SK-N-SH treated with all-trans-retinoic acid at 6 μM for 48 hours (cell line): ENCODE measurements around the gene ASS1.

Experiments
- ATAC-seq: fragments of 200-7000 bp; cut with Tn5 transposase; 3 replicates; pipeline ENCODE4 v1.9.1; 2020; ENCODE audit warnings: mild to moderate bottlenecking, moderate library complexity
- BACH2 ChIP-seq: fragments of 250-450 bp; sonication (Bioruptor Pico); IDR thresholded peaks from 2 replicates; pipeline ENCODE4 v1.9.0; 2021; ENCODE audit warnings: mild to moderate bottlenecking, borderline replicate concordance
- CSDC2 ChIP-seq: fragments of 250-450 bp; sonication (Bioruptor Pico); IDR thresholded peaks from 2 replicates; pipeline ENCODE4 v1.5.0; 2020; ENCODE audit warnings: mild to moderate bottlenecking, moderate library complexity
- ESRRG ChIP-seq: fragments of 250-450 bp; sonication (Bioruptor Pico); IDR thresholded peaks from 2 replicates; pipeline ENCODE4 v1.6.1; 2021; ENCODE audit warnings: mild to moderate bottlenecking
- GLIS3 ChIP-seq: fragments of 250-450 bp; sonication (Bioruptor Pico); IDR thresholded peaks from 2 replicates; pipeline ENCODE4 v1.5.0; 2020; ENCODE audit warnings: mild to moderate bottlenecking, moderate library complexity
- OSR1 ChIP-seq: fragments of 250-450 bp; sonication (Bioruptor Pico); IDR thresholded peaks from 2 replicates; pipeline ENCODE4 v1.8.0; 2022; ENCODE audit warnings: moderate library complexity, mild to moderate bottlenecking, inconsistent platforms
- PPARA ChIP-seq: fragments of 250-450 bp; sonication (Bioruptor Pico); IDR thresholded peaks from 2 replicates; pipeline ENCODE4 v1.5.0; 2020; ENCODE audit warnings: mild to moderate bottlenecking, borderline replicate concordance
- RARB ChIP-seq: fragments of 250-450 bp; sonication (Bioruptor Pico); IDR thresholded peaks from 2 replicates; pipeline ENCODE4 v1.8.0; 2021; ENCODE audit warnings: mild to moderate bottlenecking, moderate library complexity
- SNAI2 ChIP-seq: fragments of 250-450 bp; sonication (Bioruptor Pico); IDR thresholded peaks from 2 replicates; pipeline ENCODE4 v1.5.0; 2020; ENCODE audit warnings: mild to moderate bottlenecking, moderate library complexity
- TCF4 ChIP-seq: fragments of 250-450 bp; sonication (Bioruptor Pico); IDR thresholded peaks from 2 replicates; pipeline ENCODE4 v1.8.0; 2021; ENCODE audit warnings: mild to moderate bottlenecking, moderate library complexity, borderline replicate concordance
- TOX ChIP-seq: fragments of 250-450 bp; sonication (Bioruptor Pico); IDR thresholded peaks from 2 replicates; pipeline ENCODE4 v1.8.0; 2021; ENCODE audit warnings: mild to moderate bottlenecking, moderate library complexity, borderline replicate concordance
- ZFP3 ChIP-seq: fragments of 250-450 bp; sonication (Bioruptor Pico); IDR thresholded peaks from 2 replicates; pipeline ENCODE4 v1.5.0; 2020; ENCODE audit warnings: mild to moderate bottlenecking, moderate library complexity
- ZFP30 ChIP-seq: fragments of 450-650 bp; formaldehyde crosslinking; IDR thresholded peaks from 2 replicates; pipeline ENCODE4 v1.5.0; 2022; ENCODE audit warnings: mild to moderate bottlenecking, moderate library complexity
- ZNF565 ChIP-seq: fragments of 450-650 bp; formaldehyde crosslinking; conservative IDR thresholded peaks from 2 replicates; pipeline ENCODE4 v1.5.0; 2020; ENCODE audit warnings: low read depth, mild to moderate bottlenecking, moderate library complexity
- TF ChIP-seq, protein P1 (sequence below): fragments of 250-450 bp; sonication (Bioruptor Pico); IDR thresholded peaks from 2 replicates; pipeline ENCODE4 v1.8.0; 2021; ENCODE audit warnings: low read depth, mild to moderate bottlenecking, moderate library complexity, borderline replicate concordance
- TF ChIP-seq, protein P2 (sequence below): fragments of 250-450 bp; sonication (Bioruptor Pico); IDR thresholded peaks from 2 replicates; pipeline ENCODE4 v1.5.1; 2021; ENCODE audit warnings: mild to moderate bottlenecking, moderate library complexity
- TF ChIP-seq, protein P3 (sequence below): fragments of 250-450 bp; sonication (Bioruptor Pico); IDR thresholded peaks from 2 replicates; pipeline ENCODE4 v1.5.1; 2020; ENCODE audit warnings: low read depth, mild to moderate bottlenecking, moderate library complexity
- TF ChIP-seq, protein P4 (sequence below): fragments of 250-450 bp; sonication (Bioruptor Pico); IDR thresholded peaks from 2 replicates; pipeline ENCODE4 v1.5.0; 2020; ENCODE audit warnings: mild to moderate bottlenecking, moderate library complexity

The ASS1 gene

DNA sequence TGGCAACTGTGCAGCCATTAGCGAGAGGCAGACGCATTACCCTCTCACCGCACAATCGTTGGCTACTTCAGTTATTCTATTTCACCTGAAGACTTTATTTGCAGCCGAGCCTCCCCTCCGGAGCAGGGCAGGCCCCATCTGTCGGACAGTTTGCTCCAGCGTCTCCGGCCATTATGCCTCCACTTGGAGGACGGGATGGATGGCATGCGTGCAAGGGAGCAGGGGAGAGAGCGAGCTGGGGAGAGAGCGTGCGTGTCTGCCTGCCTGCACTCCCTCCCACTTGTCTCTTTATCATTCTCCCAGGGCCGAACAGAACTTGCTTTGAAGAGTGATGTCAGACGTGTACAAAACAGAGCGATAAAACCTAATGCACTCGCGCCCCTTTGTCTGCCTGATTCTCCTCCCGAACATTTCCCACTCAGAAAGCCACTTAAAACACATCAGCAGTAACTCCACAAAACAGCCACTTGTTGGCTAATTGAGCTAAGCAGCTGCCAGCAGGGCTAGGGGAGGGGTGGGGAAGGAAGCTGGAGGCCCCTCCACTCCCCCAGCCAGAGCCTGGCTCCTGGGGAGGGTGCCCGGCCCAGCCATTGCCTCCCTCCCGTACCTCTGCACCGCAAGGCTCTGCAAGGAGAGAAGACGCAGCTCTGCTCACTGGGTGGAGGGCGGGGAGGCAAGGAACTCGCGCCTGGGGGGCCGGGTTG is 91.2 kb downstream of the ASS1 start:
- no peak for ATAC-seq
- TF ChIP-seq GLIS3 (CRISPR knock-in tag) (no peak), TCF4 (CRISPR knock-in tag) (no peak), BACH2 (no peak), RARB (CRISPR knock-in tag) (no peak), CSDC2 (no peak), ZFP3 (no peak), SNAI2 (CRISPR knock-in tag) (no peak), PPARA (CRISPR knock-in tag) (no peak), ZNF565 (no peak), ZFP30 (CRISPR knock-in tag) (no peak), OSR1 (CRISPR knock-in tag) (no peak)
- TF ChIP-seq, protein P1, sequence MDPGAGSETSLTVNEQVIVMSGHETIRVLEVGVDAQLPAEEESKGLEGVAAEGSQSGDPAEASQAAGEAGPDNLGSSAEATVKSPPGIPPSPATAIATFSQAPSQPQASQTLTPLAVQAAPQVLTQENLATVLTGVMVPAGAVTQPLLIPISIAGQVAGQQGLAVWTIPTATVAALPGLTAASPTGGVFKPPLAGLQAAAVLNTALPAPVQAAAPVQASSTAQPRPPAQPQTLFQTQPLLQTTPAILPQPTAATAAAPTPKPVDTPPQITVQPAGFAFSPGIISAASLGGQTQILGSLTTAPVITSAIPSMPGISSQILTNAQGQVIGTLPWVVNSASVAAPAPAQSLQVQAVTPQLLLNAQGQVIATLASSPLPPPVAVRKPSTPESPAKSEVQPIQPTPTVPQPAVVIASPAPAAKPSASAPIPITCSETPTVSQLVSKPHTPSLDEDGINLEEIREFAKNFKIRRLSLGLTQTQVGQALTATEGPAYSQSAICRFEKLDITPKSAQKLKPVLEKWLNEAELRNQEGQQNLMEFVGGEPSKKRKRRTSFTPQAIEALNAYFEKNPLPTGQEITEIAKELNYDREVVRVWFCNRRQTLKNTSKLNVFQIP: no peak
- TF ChIP-seq, protein P2, sequence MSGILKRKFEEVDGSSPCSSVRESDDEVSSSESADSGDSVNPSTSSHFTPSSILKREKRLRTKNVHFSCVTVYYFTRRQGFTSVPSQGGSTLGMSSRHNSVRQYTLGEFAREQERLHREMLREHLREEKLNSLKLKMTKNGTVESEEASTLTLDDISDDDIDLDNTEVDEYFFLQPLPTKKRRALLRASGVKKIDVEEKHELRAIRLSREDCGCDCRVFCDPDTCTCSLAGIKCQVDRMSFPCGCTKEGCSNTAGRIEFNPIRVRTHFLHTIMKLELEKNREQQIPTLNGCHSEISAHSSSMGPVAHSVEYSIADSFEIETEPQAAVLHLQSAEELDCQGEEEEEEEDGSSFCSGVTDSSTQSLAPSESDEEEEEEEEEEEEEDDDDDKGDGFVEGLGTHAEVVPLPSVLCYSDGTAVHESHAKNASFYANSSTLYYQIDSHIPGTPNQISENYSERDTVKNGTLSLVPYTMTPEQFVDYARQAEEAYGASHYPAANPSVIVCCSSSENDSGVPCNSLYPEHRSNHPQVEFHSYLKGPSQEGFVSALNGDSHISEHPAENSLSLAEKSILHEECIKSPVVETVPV (CRISPR knock-in tag): no peak
- TF ChIP-seq, protein P3, sequence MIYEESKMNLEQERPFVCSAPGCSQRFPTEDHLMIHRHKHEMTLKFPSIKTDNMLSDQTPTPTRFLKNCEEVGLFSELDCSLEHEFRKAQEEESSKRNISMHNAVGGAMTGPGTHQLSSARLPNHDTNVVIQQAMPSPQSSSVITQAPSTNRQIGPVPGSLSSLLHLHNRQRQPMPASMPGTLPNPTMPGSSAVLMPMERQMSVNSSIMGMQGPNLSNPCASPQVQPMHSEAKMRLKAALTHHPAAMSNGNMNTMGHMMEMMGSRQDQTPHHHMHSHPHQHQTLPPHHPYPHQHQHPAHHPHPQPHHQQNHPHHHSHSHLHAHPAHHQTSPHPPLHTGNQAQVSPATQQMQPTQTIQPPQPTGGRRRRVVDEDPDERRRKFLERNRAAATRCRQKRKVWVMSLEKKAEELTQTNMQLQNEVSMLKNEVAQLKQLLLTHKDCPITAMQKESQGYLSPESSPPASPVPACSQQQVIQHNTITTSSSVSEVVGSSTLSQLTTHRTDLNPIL: no peak
- TF ChIP-seq, protein P4, sequence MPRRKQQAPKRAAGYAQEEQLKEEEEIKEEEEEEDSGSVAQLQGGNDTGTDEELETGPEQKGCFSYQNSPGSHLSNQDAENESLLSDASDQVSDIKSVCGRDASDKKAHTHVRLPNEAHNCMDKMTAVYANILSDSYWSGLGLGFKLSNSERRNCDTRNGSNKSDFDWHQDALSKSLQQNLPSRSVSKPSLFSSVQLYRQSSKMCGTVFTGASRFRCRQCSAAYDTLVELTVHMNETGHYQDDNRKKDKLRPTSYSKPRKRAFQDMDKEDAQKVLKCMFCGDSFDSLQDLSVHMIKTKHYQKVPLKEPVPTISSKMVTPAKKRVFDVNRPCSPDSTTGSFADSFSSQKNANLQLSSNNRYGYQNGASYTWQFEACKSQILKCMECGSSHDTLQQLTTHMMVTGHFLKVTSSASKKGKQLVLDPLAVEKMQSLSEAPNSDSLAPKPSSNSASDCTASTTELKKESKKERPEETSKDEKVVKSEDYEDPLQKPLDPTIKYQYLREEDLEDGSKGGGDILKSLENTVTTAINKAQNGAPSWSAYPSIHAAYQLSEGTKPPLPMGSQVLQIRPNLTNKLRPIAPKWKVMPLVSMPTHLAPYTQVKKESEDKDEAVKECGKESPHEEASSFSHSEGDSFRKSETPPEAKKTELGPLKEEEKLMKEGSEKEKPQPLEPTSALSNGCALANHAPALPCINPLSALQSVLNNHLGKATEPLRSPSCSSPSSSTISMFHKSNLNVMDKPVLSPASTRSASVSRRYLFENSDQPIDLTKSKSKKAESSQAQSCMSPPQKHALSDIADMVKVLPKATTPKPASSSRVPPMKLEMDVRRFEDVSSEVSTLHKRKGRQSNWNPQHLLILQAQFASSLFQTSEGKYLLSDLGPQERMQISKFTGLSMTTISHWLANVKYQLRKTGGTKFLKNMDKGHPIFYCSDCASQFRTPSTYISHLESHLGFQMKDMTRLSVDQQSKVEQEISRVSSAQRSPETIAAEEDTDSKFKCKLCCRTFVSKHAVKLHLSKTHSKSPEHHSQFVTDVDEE (CRISPR knock-in tag): no peak

DNA sequence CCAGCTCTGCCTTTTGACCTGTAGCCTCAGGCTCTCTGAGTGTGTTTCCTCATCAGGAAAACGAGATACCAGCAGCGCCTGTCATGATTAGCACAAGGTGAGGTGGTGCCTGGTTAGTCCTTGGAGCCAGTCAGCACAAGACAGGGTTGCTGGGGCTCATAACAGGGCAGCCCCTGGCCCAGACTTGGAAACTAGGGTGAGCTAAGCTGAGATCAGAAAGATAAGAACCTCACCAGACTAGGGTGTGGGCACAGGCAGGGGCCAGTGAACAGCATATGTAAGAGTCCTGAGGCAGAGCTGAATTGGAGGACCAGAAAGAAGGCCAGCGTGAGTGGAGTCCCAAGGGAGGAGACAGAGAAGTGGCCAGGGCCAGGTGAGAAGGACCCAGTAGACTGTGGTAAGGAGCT is 91.9 kb downstream of the ASS1 start:
- TF ChIP-seq BACH2 (no peak), TOX (CRISPR knock-in tag) (no peak), ESRRG (CRISPR knock-in tag) (no peak), GLIS3 (CRISPR knock-in tag) (no peak)
- TF ChIP-seq, protein P1: no peak
- TF ChIP-seq, protein P3: no peak
- TF ChIP-seq, all 23 proteins: peak for 0
- ATAC-seq: no peak

DNA sequence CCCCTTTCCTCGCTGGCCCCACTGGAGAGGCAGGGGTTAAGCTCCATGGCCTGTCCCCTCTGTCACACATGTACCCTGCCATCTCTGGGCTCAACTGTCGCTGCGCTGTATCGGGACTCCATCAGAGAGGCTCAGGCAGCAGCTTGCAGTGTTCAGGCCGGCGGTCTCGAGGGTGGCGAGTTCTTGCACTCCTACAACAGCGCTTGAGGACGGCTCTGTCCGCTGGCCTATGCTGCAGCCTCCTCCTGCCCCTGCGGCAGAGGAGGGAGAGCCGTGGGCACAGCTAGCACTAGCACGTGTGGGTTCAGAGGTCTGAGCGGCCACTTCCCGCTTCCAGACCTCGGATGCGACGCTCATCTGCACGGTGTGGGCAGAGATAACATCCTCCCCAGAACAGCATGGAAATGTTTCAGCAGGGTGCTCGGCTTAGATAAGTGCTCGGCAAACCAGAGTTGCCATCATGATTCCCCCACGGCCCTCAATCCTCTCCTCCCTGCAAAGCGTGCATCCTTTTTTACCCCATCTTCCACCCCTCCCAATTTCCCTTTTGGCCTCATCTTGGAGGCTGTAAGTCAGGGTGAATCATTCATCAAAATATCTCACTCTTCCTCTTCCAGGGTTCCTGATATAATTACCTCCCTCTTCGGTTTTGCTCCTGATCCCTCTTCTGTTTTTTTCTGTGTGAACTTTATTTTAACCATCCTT is 92.7 kb downstream of the ASS1 start:
- peak; percentile 92 for TF ChIP-seq ZFP3
- TF ChIP-seq, protein P2 (CRISPR knock-in tag): no peak
- ATAC-seq: peak; percentile 34
